ACC112 (cell line): ENCODE measurements around the gene SLC39A13.

Source experiments
- H2AFZ ChIP-seq: fragments of 200-600 bp; sonication (generic); one replicate; pipeline ENCODE4 v1.6.0; 2017; ENCODE audit warnings: antibody characterized with exemption, low read length; ENCODE audit not compliant: unreplicated experiment
- H3K27ac ChIP-seq: fragments of 200-600 bp; sonication (generic); 2 replicates; pipeline ENCODE4 v1.5.1; 2014; ENCODE audit warnings: low read depth, mild to moderate bottlenecking, antibody characterized with exemption, low read length, moderate library complexity
- H3K27me3 ChIP-seq: fragments of 200-600 bp; sonication (generic); 2 replicates; pipeline ENCODE4 v1.6.1; 2014; ENCODE audit warnings: mild to moderate bottlenecking, antibody characterized with exemption, low read length, moderate library complexity, mixed read lengths; ENCODE audit not compliant: insufficient read depth
- H3K36me3 ChIP-seq: fragments of 200-600 bp; sonication (generic); 2 replicates; pipeline ENCODE4 v1.6.1; 2016; ENCODE audit warnings: mild to moderate bottlenecking, antibody characterized with exemption, low read length, moderate library complexity, mixed read lengths; ENCODE audit not compliant: insufficient read depth
- H3K4me1 ChIP-seq: fragments of 200-600 bp; sonication (generic); one replicate; pipeline ENCODE4 v1.6.1; 2016; ENCODE audit warnings: low read length, mixed read lengths; ENCODE audit not compliant: insufficient read depth, unreplicated experiment, control insufficient read depth
- H3K4me3 ChIP-seq: fragments of 200-600 bp; sonication (generic); 2 replicates; pipeline ENCODE4 v1.5.1; 2014; ENCODE audit warnings: mild to moderate bottlenecking, low read depth, low read length
- H3K79me2 ChIP-seq: fragments of 200-600 bp; sonication (generic); one replicate; pipeline ENCODE4 v1.6.0; 2016; ENCODE audit warnings: low read length; ENCODE audit not compliant: control insufficient read depth, unreplicated experiment, insufficient read depth

The SLC39A13 gene

GRCh38 chr11:47461876-47462275, 53.5 kb downstream of the SLC39A13 start:
- no peak overlapping the region for H3K4me3 ChIP-seq
- H2AFZ ChIP-seq, result no peak overlapping the region
- H3K27me3 ChIP-seq, result no peaks in the 10 kb centered on the region
- peaks cover 20% of the 10 kb centered on the region for H3K79me2 ChIP-seq
- no peaks in the 10 kb centered on the region for H3K36me3 ChIP-seq
- H3K4me1 ChIP-seq, result peaks cover 25% of the 10 kb centered on the region
- no peak overlapping the region for H3K27ac ChIP-seq

- H3K4me1 ChIP-seq, result peaks cover 49% of the 10 kb centered on the region
- H2AFZ ChIP-seq, result no peak overlapping the region
- no peaks in the 10 kb centered on the region for H3K27me3 ChIP-seq
- H3K36me3 ChIP-seq, result peaks cover 4% of the 10 kb centered on the region; the same call in 1 of the 2 replicates
- H3K79me2 ChIP-seq, result peaks cover 37% of the 10 kb centered on the region
- H3K27ac ChIP-seq, result no peak overlapping the region
- H3K4me3 ChIP-seq, result no peak overlapping the region
Measured at GRCh38 chr11:47464483-47464882, 56.1 kb downstream of the SLC39A13 start.
